Measurements from ENCODE around the gene RBM39. TPM values are rescaled to one million over a fixed set of nuclear protein-coding genes. Genes with fewer than 3 reads are reported as not detected.
"Not testable (repeated sequence)": the region's sequence is repeated elsewhere in the genome, so short reads cannot be mapped to it uniquely, and the experiment has no call there.

RBM39 gene
- 100 to 1,000 TPM; 143 to 172 TPM for total RNA-seq
- long read RNA-seq, full-length matches to known transcripts, result 60 of 80 reads
- long read RNA-seq, partial matches to known transcripts, result 8 of 80 reads
- long read RNA-seq, other reads (novel, unspliced or antisense), result 12 of 80 reads

GRCh38 chr20:35741892-35742740, at the start of gene RBM39:
RBM39 (minus strand) TSS chr20:35742260; CDS start chr20:35740874, 1,386 bp downstream.
- intact Hi-C loops (cut with DNase I), result loop anchor here in 1 of 2 donors (2.0 to 10.0 kb wide), 2 partner anchors 31 to 143 kb away; partner anchors contain the start of gene PHF20
- peak; percentile 94 for ATAC-seq
- DNase-seq, result peak; percentile 100

DNA sequence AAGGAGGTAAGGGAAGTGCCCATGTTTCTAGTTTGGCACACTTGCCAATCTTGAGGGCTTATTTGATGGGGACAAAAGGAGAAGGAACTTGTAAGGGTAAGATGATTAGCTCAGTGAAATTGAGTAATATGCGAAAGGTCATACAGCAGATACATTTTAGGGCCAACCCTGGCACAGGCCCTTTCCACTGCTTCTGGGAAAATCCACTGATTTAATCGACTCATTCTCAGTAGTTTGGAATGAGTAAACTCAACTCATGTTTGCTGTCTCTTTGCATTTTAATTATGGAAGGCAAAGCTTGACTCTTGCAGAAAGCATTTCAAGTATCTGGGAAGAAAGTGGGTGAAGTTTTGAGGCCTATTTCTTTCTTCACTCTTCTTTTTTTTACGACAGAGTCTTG, 49.8 kb upstream of the RBM39 start:
- intact Hi-C loops (cut with DNase I), result no loop called here
- peak; percentile 46 to 59 for ATAC-seq

DNA sequence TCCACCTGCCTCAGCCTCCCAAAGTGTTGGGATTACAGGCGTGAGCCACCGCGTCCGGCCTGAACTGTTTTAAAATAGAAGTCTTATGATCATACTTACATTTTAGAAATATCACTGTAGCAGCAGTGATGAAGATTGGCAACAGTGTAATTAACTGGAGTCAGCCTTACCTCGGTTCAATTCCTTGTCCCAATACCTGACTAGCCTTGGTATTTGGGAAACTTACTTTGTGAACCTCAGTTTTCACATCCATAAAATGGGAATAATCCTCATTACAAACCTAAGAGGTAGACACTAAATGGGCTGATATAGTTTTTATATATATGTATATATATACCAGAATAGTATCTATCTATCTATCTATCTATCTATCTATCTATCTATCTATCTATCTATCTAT, 49.0 kb upstream of the RBM39 start:
- no peak for DNase-seq
- no peak for ATAC-seq
- intact Hi-C loops (cut with DNase I), result no loop called here

More for the DNA sequence above, 49.8 kb upstream of the RBM39 start:
- no peak for DNase-seq

- DNase-seq (no peak), ATAC-seq (no peak)
- intact Hi-C loops (cut with DNase I), result no loop called here
These were observed 46.7 kb upstream of the RBM39 start for GRCh38 chr20:35788796-35789195.

GRCh38 chr20:35785541-35785940, 43.5 kb upstream of the RBM39 start:
- intact Hi-C loops (cut with DNase I); ATAC-seq; DNase-seq: not testable (repeated sequence)

DNA sequence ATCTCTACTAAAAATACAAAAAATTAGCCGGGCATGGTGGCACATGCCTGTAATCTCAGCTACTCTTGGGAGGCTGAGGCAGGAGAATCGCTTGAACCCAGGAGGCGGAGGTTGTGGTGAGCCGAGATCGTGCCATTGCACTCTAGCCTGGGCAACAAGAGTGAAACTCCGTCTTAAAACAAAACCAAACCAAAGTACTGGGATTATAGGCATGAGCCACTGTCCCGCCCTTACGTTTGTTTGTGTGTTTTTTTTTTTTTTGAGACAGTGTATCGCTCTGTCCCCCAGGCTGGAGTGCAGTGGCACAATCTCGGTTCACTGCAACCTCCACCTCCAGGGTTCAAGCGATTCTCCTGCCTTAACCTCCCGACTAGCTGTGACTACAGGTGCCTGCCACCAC, 41.8 kb upstream of the RBM39 start:
- DNase-seq; intact Hi-C loops (cut with DNase I); ATAC-seq: not testable (repeated sequence)

DNA sequence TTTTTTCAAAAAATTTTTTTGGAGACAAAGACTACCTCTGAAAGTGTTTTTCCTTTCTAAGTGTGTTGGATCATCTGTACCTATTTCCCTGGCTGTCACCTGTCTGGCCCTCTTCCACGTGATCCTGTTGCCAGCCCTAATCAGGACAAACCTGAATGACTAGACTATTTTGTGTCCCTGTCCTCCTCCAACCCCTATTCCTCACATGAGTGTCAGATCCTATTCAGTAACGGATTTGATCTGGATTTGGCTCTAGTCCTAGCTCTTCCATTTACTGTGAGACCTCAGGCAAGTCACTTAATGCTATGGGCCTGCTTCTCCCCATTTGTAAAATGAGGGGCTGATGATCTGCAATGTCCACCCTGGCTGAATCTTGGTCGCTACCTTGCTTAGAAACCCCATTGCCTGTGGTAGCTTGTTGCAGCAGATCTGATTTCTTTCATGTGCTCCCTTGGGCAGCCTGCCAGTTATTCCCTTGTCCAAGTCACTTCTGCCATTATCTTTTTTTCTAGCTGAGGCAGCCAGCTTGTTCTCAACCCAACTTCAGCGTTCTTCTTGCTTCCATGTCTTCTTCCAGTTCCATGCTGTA, 34.5 kb upstream of the RBM39 start:
- DNase-seq, result peak; percentile 72
- intact Hi-C loops (cut with DNase I), result no loop called here
- ATAC-seq, result no peak

DNA sequence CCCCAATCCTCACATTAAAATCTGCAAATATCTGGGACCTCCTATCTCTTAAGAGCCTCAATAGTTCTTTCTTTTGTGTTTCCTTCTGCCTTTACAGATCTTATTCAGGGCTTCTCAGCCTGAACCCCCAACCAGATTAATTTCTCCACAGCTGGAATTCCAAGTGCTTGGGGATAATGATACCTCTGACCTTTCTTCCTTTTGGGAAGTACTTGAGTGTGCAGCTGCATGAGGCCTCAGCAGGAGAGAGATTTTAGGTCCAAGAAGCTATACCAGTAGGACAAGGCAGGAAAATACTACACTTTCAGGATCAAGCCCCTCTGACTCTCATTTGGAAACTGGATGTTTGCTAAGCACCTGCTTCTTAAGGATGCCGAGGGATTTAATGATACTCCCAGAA, 32.3 kb upstream of the RBM39 start:
- intact Hi-C loops (cut with DNase I), result no loop called here
- ATAC-seq, result no peak

GRCh38 chr20:35773154-35773751, 31.2 kb upstream of the RBM39 start:
- intact Hi-C loops (cut with DNase I), result loop anchor here in 1 of 2 donors (2.0 kb wide), 1 partner anchor 30 kb away; the partner anchor contains the start of gene RBM39
- no peak for DNase-seq
- no peak for ATAC-seq

More for the DNA sequence above, 32.3 kb upstream of the RBM39 start:
- DNase-seq, result no peak

DNA sequence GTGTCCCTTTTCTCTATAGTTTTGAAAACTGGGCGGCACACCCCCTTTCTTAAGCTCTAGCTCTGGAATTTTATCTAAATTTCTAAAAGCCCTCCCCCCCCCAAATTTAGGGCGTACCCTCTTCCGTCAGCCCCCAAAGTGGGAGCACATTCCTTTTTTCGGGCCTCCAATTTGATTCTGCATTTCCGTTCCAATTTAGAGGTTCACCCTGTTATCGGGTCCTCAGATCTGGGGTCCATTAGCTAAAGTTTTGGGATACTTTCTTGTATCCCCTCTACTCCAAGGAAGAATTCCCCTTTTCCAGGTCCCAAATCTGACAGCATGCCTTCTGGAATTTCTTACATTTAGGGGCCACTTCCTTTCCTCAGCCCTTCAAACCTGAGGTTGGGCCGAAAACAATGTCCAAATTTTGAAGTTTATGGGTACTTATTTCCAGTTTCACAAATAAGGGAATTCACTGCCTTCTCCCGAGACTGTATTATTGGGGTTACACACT, 30.6 kb upstream of the RBM39 start:
- no peak for ATAC-seq
- intact Hi-C loops (cut with DNase I), result loop anchor here in 1 of 2 donors (2.0 kb wide), 1 partner anchor 30 kb away; the partner anchor contains the start of gene RBM39
- no peak for DNase-seq

DNA sequence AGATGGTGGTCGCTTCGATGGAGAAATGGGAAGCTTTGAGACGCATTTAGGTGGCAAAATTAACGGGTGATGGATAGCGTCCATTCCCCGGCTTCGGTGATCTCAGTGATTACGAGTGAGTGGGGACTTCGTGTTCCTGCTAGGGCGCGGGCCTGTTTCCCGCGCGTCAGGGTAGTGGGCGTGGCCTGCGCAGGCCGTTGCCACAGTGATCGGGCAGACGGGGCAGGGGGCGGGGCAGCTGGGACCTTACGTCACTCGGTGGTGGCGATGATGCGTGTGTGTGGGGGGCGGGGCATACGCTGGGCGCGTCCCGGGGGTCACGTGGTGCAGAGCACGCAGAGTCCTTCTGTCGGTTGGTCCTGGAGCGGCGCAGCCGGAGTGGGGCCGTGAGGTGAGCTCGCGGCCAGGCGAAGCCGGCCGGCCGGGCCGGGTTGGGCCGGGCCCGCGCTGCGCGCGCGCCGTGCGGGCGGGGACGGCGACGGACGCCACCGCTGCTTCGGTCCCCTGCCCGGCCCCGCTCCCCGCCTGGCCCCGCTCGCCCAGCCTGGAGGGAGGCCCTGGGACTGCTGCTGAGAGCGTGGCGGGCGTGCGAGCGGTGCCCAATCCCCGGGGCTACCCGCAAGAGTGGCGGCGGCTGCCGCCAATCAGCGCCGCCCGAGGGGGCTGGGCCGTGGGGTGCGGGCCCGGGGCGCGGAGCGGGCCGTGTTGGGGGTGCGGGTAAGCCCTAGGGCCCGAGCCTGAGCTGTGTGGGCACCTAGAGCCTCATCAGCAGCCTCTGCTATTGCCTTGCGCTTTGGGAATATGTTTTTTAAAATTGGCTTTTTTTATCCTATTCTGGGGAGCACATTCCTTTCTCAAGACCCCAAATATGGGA, 29.9 kb upstream of the RBM39 start, which contains the start of gene PHF20:
Gene PHF20 (plus strand): TSS at position 327 of the 874 bp plus-strand sequence. CDS start 29,508 bp downstream, outside the sequence.
- intact Hi-C loops (cut with DNase I), result loop anchor here in 1 of 2 donors (2.0 kb wide), 1 partner anchor 29 kb away; the partner anchor contains the start of gene RBM39

GRCh38 chr20:35771367-35771688, 29.3 kb upstream of the RBM39 start:
- no peak for DNase-seq
- ATAC-seq, result no peak
- intact Hi-C loops (cut with DNase I), result no loop called here

More for the DNA sequence above, 29.9 kb upstream of the RBM39 start, which contains the start of gene PHF20:
- ATAC-seq (peak; percentile 89 to 90), DNase-seq (peak; percentile 100)

- DNase-seq, result peak; percentile 97
- peak; percentile 58 to 75 for ATAC-seq
- intact Hi-C loops (cut with DNase I), result no loop called here
These were observed 26.9 kb upstream of the RBM39 start for GRCh38 chr20:35768731-35769664.

DNA sequence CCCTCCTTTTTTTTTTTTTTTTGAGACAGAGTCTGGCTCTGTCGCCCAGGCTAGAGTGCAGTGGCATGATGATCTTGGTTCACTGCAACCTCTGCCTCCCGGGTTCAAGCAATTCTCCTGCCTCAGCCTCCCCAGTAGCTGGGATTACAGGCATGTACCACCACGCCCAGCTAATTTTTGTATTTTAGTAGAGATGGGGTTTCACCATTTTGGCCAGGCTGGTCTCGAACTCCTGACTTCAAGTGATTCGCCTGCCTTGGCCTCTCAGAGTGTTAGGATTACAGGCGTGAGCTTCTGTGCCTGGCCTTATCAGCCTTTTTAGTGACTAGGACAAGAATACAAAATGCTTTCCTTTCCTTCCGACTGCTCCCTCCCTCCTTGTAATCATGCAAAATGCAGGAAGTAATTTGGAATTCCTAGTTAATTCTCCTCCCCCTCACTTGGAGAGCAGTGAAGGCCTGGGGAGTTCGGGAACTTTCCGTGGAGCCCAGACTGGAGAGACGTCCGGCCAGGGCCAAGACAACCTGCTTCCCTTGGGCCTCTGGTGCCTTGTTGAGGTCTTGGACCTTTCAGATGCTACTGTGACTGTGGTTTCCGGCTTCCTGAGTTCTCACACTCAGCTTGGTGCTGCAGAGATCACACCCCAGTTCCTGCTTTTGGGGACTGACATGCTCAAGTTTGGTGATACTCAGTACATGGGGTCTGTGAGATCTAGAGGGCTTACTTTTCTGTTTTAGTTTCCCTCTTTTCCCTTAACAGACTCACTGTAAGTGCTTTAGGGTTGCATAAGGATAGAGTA, 25.8 kb upstream of the RBM39 start:
- ATAC-seq (peak; percentile 7 to 31), DNase-seq (peak; percentile 81)
- intact Hi-C loops (cut with DNase I), result no loop called here

DNA sequence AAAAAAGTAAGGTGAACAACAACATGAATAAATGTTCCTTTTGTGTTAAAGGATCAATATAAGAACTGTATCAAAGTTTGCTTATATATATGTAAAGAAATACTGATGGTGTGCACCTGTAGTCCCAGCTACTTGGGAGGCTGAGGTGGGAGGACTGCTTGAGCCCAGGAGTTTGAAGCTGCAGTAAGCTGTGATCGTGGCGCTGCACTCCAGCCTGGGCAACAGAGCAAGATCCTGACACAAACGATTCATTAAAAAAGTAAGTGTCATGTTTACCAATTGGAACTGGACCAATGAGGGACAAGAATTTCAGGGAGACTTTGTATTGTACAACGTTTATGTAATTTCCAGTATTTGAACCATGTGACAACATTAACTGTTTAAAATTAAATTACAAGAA, 24.8 kb upstream of the RBM39 start:
- ATAC-seq (no peak), DNase-seq (no peak)
- intact Hi-C loops (cut with DNase I), result no loop called here

DNA sequence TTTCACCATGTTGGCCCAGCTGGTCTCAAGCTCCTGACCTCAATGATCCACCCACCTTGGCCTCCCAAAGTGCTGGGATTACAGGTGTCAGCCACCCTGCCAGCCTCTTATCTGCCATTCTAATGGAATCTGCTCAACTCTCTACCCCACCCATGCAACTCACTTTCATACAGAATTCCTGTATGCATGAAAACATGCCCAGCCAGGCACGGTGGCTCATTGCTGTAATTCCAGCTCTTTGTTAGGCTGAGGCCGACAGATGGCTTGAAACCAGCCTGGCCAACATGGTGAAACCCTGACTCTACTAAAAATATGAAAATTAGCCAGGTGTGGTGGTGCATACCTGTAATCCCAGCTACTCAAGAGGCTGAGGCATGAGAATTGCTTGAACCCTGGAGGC, 22.9 kb upstream of the RBM39 start:
- DNase-seq; ATAC-seq; intact Hi-C loops (cut with DNase I): not testable (repeated sequence)

All from left cardiac atrium (tissue), 4 donors.